HepG2 (cell line): Measurements from ENCODE around the gene DNAAF3. TPM values are rescaled to one million over a fixed set of nuclear protein-coding genes. Genes with fewer than 3 reads are reported as not detected.

Source experiments
- ATAC-seq: fragments of 200-7000 bp; cut with Tn5 transposase; 3 replicates; pipeline ENCODE4 v1.9.1; 2020; ENCODE audit warnings: mild to moderate bottlenecking, moderate library complexity
- BruUV-seq: library from RNA; stranded (reverse); fragments of 400-500 nt; replicated peaks from 2 replicates; lab custom pipeline; 2021; lab: Mats Ljungman, UMichigan
- CTCF ChIA-PET: fragments of 300-600 bp; formaldehyde crosslinking; extraction: SDS; loops from one replicate; lab custom pipeline; 2021; ENCODE audit warnings: low total read pairs, inconsistent platforms, low intra/inter-chr PET ratio; lab: Yijun Ruan, JAX
- POLR2A ChIA-PET: fragments of 350-600 bp; sonication (Branson Sonifier 250); formaldehyde crosslinking; loops from one replicate; lab custom pipeline; 2020; ENCODE audit warnings: antibody characterized with exemption, inconsistent platforms; lab: Yijun Ruan, JAX
- DNase-seq: peaks from one replicate; pipeline ENCODE4 v3.0.0-alpha.2; 2015; ENCODE audit warnings: low spot score
- FAIRE-seq: peaks from 3 replicates; lab custom pipeline; 2011; peaks lifted over from hg19 to GRCh38; lab: Jason Lieb, UNC
- H2AFZ ChIP-seq: one replicate; pipeline ENCODE4 v1.6.1; 2011; ENCODE audit warnings: low read length, inconsistent platforms
- H3K27ac ChIP-seq: fragments of 300-600 bp; 3 replicates; pipeline ENCODE4 v1.8.0; 2011; ENCODE audit warnings: mixed run types, mild to moderate bottlenecking, mixed read lengths, low read length, inconsistent platforms; ENCODE audit not compliant: insufficient read depth; ENCODE audit errors: extremely low read length
- H3K27me3 ChIP-seq, 2 experiments: fragments of 200-600 bp in 1 of 2; 2 replicates in 1 of 2; 3 replicates in 1 of 2; pipeline versions ENCODE4 v1.6.0 to v1.8.0; 2011; ENCODE audit warnings: low read length in 2 of 2, mild to moderate bottlenecking in 2 of 2, moderate library complexity in 2 of 2, inconsistent platforms in 1 of 2; ENCODE audit not compliant: insufficient read depth in 2 of 2, control insufficient read depth in 1 of 2
- H3K36me3 ChIP-seq, 2 experiments: fragments of 200-600 bp in 1 of 2; replicated peaks in 1 of 2; 2 replicates in 1 of 2; 3 replicates in 1 of 2; pipeline versions ENCODE4 v1.5.1 to v1.8.0; 2011; ENCODE audit warnings: low read length in 2 of 2, inconsistent platforms in 1 of 2; ENCODE audit not compliant: insufficient read depth in 2 of 2, control insufficient read depth in 1 of 2
- H3K4me1 ChIP-seq: 2 replicates; pipeline ENCODE4 v1.5.1; 2012; ENCODE audit warnings: low read length, inconsistent platforms; ENCODE audit not compliant: insufficient read depth
- H3K4me2 ChIP-seq: 2 replicates; pipeline ENCODE4 v1.6.0; 2011; ENCODE audit warnings: low read depth, low read length, inconsistent platforms
- H3K4me3 ChIP-seq, 3 experiments: fragments of 200-600 bp in 1 of 3; sonication (generic), shearing (Covaris generic) in 1 of 3; replicated peaks in 1 of 3; 2 replicates each; pipeline ENCODE4 v1.5.1; 2011 to 2016; ENCODE audit warnings: low read length in 3 of 3, inconsistent platforms in 2 of 3, low read depth in 2 of 3, mild to moderate bottlenecking in 2 of 3, control low read depth in 1 of 3, mixed read lengths in 1 of 3; ENCODE audit not compliant: insufficient read depth in 1 of 3
- H3K79me2 ChIP-seq: one replicate; pipeline ENCODE4 v1.6.1; 2011; ENCODE audit warnings: low read length, inconsistent platforms; ENCODE audit not compliant: insufficient read depth
- H3K9ac ChIP-seq: 2 replicates; pipeline ENCODE4 v1.6.0; 2011; ENCODE audit warnings: mild to moderate bottlenecking, low read depth, low read length, inconsistent platforms; ENCODE audit not compliant: insufficient read depth
- H3K9me3 ChIP-seq: 2 replicates; pipeline ENCODE4 v1.5.1; 2012; ENCODE audit warnings: mild to moderate bottlenecking, low read length
- H4K20me1 ChIP-seq: 2 replicates; pipeline ENCODE4 v1.6.0; 2011; ENCODE audit warnings: inconsistent platforms, mild to moderate bottlenecking, low read length, moderate library complexity; ENCODE audit not compliant: insufficient read depth
- HIVEP1 ChIP-seq: sonication (generic); formaldehyde crosslinking; IDR thresholded peaks from 2 replicates; pipeline ENCODE4 v1.4.0; 2020; ENCODE audit warnings: mild to moderate bottlenecking, missing genetic modification reagents
- MAFG ChIP-seq: sonication (generic); formaldehyde crosslinking; IDR thresholded peaks from 2 replicates; pipeline ENCODE4 v1.5.1; 2020; ENCODE audit warnings: mild to moderate bottlenecking, missing genetic modification reagents
- MAFK ChIP-seq, 2 experiments: IDR thresholded peaks in 1 of 2; conservative IDR thresholded peaks in 1 of 2; 2 replicates each; pipeline ENCODE4 v1.6.1; 2011; ENCODE audit warnings: improper control_type of control experiment in 2 of 2, low read length in 2 of 2
- SUZ12 ChIP-seq: fragments of 150-350 bp; IDR thresholded peaks from 2 replicates; pipeline ENCODE4 v1.6.1; 2014; ENCODE audit warnings: low read depth, low read length
- ZFP36 ChIP-seq: fragments of 150-350 bp; IDR thresholded peaks from 2 replicates; pipeline ENCODE4 v1.6.1; 2018; ENCODE audit warnings: borderline replicate concordance, low read length, low read depth; ENCODE audit not compliant: partially characterized antibody
- ZNF143 ChIP-seq: sonication (generic); formaldehyde crosslinking; IDR thresholded peaks from 2 replicates; pipeline ENCODE4 v1.4.0; 2020; ENCODE audit warnings: missing genetic modification reagents
- ZNF180 ChIP-seq: sonication (generic); formaldehyde crosslinking; IDR thresholded peaks from 2 replicates; pipeline ENCODE4 v1.4.0; 2020; ENCODE audit warnings: low read depth, missing genetic modification reagents, borderline replicate concordance
- ZNF737 ChIP-seq: sonication (generic); formaldehyde crosslinking; IDR thresholded peaks from 2 replicates; pipeline ENCODE4 v1.5.0; 2020; ENCODE audit warnings: missing genetic modification reagents, mild to moderate bottlenecking, borderline replicate concordance
- ZNF850 ChIP-seq: sonication (generic); formaldehyde crosslinking; conservative IDR thresholded peaks from 2 replicates; pipeline ENCODE4 v1.9.0; 2021; ENCODE audit warnings: mild to moderate bottlenecking, missing genetic modification reagents
- WGBS: methylation state at CpG from one replicate; pipeline ENCODE4 v1.1.6; 2017; ENCODE audit warnings: low lambda C conversion rate; 5-methylcytosine and 5-hydroxymethylcytosine counted together
- in situ Hi-C: cut with HindIII; loops from 2 replicates; pipeline ENCODE4 v1.10.0; 2017; ENCODE audit warnings: low pct_unique_long_range_greater_than_20kb; ENCODE audit not compliant: extremely low pct_ligation_motif_present
- intact Hi-C: fragments of 100-400 bp; cut with micrococcal nuclease; formaldehyde crosslinking; loops from one replicate; pipeline ENCODE4 v1.10.0; 2022; ENCODE audit not compliant: unreplicated experiment
- polyA plus RNA-seq, 8 experiments: library from polyadenylated mRNA; depleted of rRNA in 3 of 8; stranded (reverse) in 7 of 8; unstranded in 1 of 8; fragments of >200 nt; fragmentation: Illumina TruSeq in 4 of 8; extraction: Trizol in 4 of 8; gene quantifications; 2 replicates each; pipeline versions ENCODE4 v1.2.1 to v1.2.3, GENCODE V29; 2011 to 2016; ENCODE audit warnings: low read depth in 4 of 8, missing spikeins in 1 of 8, mixed read lengths in 1 of 8; ENCODE audit not compliant: insufficient read depth in 1 of 8
- total RNA-seq, 5 experiments: library from RNA; depleted of rRNA; stranded (reverse); fragments of >200 nt; fragmentation: Illumina TruSeq; extraction: Trizol; gene quantifications; 2 replicates each; pipeline ENCODE4 v1.2.3, GENCODE V29; 2016; ENCODE audit warnings: low read depth in 1 of 5
- TF ChIP-seq, protein P1 (sequence below): sonication (generic); formaldehyde crosslinking; IDR thresholded peaks from 2 replicates; pipeline ENCODE4 v1.9.0; 2021; ENCODE audit warnings: missing genetic modification reagents, borderline replicate concordance

DNAAF3 gene
- total and polyA plus RNA-seq, 2 of the 13 experiments (the other 11 are each of a cell fraction or from before 2014, with no cell fraction given), result 0.30 to 0.40 TPM

DNA sequence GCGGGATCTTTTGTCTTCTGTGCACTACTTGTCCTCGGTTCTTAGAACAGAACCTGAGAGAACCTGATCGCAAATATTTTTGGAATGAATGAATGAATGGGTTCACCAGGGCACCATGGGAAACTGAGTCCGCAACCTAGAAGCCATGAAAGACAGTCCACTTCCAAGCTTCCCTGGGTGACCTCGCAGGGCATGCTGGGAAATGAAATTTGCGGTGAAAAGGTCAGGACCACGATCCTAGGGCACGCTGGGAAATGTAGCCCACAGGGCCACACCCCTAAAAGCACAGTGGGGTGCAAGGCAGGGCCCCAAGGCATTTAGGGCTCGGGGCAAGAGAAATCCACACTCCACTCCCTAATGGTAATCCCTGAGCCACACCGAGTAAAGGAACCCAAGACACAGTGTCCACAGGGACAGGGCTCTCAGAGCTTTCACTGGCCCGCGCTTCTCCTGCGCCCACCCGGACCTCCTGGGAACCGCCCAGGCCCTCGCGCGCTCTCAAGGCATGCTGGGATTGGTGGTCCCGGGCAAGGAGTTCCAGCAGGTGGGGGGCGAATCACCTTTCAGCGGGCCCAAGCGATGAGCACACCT is 47.9 kb downstream of the DNAAF3 start (continued):
- TF ChIP-seq ZFP36, result no peak
- no peak for TF ChIP-seq SUZ12
- TF ChIP-seq ZNF143, result peak; percentile 76
- TF ChIP-seq, protein P1, sequence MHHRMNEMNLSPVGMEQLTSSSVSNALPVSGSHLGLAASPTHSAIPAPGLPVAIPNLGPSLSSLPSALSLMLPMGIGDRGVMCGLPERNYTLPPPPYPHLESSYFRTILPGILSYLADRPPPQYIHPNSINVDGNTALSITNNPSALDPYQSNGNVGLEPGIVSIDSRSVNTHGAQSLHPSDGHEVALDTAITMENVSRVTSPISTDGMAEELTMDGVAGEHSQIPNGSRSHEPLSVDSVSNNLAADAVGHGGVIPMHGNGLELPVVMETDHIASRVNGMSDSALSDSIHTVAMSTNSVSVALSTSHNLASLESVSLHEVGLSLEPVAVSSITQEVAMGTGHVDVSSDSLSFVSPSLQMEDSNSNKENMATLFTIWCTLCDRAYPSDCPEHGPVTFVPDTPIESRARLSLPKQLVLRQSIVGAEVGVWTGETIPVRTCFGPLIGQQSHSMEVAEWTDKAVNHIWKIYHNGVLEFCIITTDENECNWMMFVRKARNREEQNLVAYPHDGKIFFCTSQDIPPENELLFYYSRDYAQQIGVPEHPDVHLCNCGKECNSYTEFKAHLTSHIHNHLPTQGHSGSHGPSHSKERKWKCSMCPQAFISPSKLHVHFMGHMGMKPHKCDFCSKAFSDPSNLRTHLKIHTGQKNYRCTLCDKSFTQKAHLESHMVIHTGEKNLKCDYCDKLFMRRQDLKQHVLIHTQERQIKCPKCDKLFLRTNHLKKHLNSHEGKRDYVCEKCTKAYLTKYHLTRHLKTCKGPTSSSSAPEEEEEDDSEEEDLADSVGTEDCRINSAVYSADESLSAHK (CRISPR knock-in tag), result no peak
- TF ChIP-seq ZNF850 (CRISPR knock-in tag), result no peak
- TF ChIP-seq MAFG (CRISPR knock-in tag), result no peak
- TF ChIP-seq HIVEP1 (CRISPR knock-in tag), result no peak
- no peak for TF ChIP-seq ZNF180 (CRISPR knock-in tag)

DNA sequence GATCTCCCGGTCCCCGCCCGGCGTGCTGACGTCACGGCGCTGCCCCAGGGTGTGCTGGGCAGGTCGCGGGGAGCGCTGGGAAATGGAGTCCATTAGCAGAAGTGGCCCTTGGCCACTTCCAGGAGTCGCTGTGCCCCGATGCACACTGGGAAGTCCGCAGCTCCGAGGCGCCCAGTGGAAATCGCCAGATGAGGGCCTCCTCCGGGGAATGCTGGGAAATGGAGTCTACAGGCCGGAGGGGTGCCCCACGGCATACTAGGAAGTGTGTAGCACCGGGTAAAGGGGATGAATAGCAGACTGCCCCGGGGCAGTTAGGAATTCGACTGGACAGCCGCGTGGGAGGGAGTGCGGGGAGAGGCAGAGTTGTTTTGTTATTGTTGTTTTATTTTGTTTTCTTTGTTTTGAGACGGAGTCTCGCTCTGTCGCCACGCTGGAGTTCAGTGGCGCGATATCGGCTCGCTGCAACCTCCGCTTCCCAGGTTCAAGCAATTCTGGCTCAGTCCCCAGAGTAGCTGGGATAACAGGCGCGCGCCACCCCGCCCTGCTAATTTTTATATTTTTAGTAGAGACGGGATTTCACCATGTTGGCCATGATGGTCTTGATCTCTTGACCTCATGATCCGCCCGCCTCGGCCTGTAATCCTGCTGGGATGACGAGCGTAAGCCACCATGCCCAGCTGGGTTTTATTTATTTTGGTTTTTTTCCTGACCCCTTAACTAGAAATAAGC is 48.6 kb downstream of the DNAAF3 start:
- TSS peak; percentile 95 for BruUV-seq
- peak; percentile 92 for ATAC-seq
- peak overlapping the region; percentile 45 for H3K27ac ChIP-seq
- H2AFZ ChIP-seq, result no peak overlapping the region
- peak overlapping the region; percentile 86 to 99 (median 98) for H3K4me3 ChIP-seq
- intact Hi-C loops (loop anchor here (1.0 kb wide), 1 partner anchor 89 kb away; no protein-coding TSS in a partner anchor), in situ Hi-C loops (no loop called here)
- peak; percentile 86 for FAIRE-seq
- peaks cover 32% of the 10 kb centered on the region for H3K79me2 ChIP-seq
- 0 out of 5 replicates have a peak, but pooled peaks cover 0 to 2% of the 10 kb centered on the region in 2 experiments for H3K36me3 ChIP-seq
- H3K27me3 ChIP-seq, result peaks cover 0 to 6% of the 10 kb centered on the region in 2 experiments; a peak in 2 of 5 replicates
- under 1% methylated on average over 44 of the region's 44 CpGs for WGBS
- ChIA-PET POLR2A (interaction anchor here (0.5 to 1.7 kb wide), 15 partner anchors 9 to 507 kb away, joined by 3 to 7 read pairs (median 4); partner anchors contain the start of genes FIZ1, ISOC2, RDH13 and UBE2S), CTCF (no interaction called here)
- peak; percentile 97 for DNase-seq
- H3K4me1 ChIP-seq, result peaks cover 43% of the 10 kb centered on the region
- H4K20me1 ChIP-seq, result peaks cover 14% of the 10 kb centered on the region
- H3K4me2 ChIP-seq, result peak overlapping the region; percentile 81
- H3K9ac ChIP-seq, result peak overlapping the region; percentile 73
- no peaks in the 10 kb centered on the region for H3K9me3 ChIP-seq
- TF ChIP-seq MAFK (conservative IDR thresholded peaks at IDR 0.05 in 1 of 2, IDR thresholded peaks at IDR 0.05 in 1 of 2; ENCODE audit: low read length in 2 of 2) (no peak), ZNF737 (CRISPR knock-in tag) (no peak)
